Activated CD4-positive, alpha-beta T cell treated with anti-CD3 and anti-CD28 coated beads, Interleukin-2, amount 10 ng/mL, durations not matched to agents 7 days and 5 days (primary cell): ENCODE measurements around the gene CHST7. TPM values are rescaled to one million over a fixed set of nuclear protein-coding genes. Genes with fewer than 3 reads are reported as not detected.
A peak's percentile ranks its signal among the peaks of the same experiment; 100 is the strongest.
"Not testable (repeated sequence)": the region's sequence is repeated elsewhere in the genome, so short reads cannot be mapped to it uniquely, and the experiment has no call there.

Source experiments
- CTCF ChIA-PET: fragments of 350-600 bp; sonication (Branson Sonifier 250); formaldehyde crosslinking; loops from one replicate; lab custom pipeline; 2021; ENCODE audit warnings: antibody characterized with exemption; lab: Charles Lee
- POLR2A ChIA-PET: fragments of 350-600 bp; sonication (Branson Sonifier 250); formaldehyde crosslinking; loops from one replicate; lab custom pipeline; 2021; ENCODE audit warnings: antibody characterized with exemption; lab: Charles Lee
- DNase-seq: peaks from one replicate; pipeline ENCODE4 v3.0.0-alpha.2; 2020
- H3K27ac Mint-ChIP-seq: one replicate; pipeline ENCODE4 v1.8.0; 2021; ENCODE audit warnings: mild to moderate bottlenecking, moderate library complexity, mixed read lengths
- H3K27me3 Mint-ChIP-seq: one replicate; pipeline ENCODE4 v1.8.0; 2021; ENCODE audit warnings: mixed read lengths
- H3K36me3 Mint-ChIP-seq: one replicate; pipeline ENCODE4 v1.8.0; 2021; ENCODE audit warnings: low read depth, mixed read lengths
- H3K4me1 Mint-ChIP-seq: one replicate; pipeline ENCODE4 v1.8.0; 2021; ENCODE audit warnings: mixed read lengths
- H3K4me3 Mint-ChIP-seq: one replicate; pipeline ENCODE4 v1.8.0; 2021; ENCODE audit warnings: mild to moderate bottlenecking, moderate library complexity, mixed read lengths
- H3K9me3 Mint-ChIP-seq: one replicate; pipeline ENCODE4 v1.8.0; 2021; ENCODE audit warnings: mixed read lengths
- total RNA-seq, 2 experiments: library from RNA; stranded (reverse); gene quantifications; one replicate each; pipeline ENCODE4 v1.2.3, GENCODE V29; 2021

Gene CHST7, protein sequence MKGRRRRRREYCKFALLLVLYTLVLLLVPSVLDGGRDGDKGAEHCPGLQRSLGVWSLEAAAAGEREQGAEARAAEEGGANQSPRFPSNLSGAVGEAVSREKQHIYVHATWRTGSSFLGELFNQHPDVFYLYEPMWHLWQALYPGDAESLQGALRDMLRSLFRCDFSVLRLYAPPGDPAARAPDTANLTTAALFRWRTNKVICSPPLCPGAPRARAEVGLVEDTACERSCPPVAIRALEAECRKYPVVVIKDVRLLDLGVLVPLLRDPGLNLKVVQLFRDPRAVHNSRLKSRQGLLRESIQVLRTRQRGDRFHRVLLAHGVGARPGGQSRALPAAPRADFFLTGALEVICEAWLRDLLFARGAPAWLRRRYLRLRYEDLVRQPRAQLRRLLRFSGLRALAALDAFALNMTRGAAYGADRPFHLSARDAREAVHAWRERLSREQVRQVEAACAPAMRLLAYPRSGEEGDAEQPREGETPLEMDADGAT
- 1 to 10 TPM; 8.4 to 9.9 TPM for total RNA-seq

DNA sequence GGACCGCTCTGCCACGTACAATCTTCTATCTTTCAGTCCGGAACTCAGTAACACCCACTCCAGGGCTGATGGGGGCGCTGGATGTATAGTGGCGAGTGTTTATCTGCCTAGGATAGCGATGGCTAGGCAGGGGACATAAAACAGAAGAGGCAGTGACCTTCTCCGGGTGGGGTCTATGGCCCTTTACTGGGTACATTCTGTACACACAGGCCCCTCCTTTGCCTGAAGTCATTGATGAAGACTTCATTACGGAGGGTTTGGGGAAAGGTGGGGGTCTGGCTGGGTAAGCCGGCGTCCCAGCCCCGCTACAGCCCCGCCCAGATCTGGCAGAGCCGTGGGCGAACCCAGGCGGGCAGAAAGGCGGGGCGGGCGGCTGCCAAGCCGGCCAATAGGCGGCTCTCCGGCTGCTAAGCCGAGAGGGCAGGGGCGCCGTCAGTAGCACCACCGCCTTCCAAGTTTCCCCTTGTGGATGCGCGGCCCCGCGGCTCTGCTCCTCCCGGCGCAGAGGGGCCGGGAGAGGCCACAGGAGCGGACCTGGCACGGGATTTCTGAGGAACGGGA is at the start of gene CHST7:
Gene CHST7, plus strand, starts transcription at position 435 of the 561 bp plus-strand sequence. CDS start 167 bp downstream, outside the sequence.
- Mint-ChIP-seq H3K36me3 (peaks cover 17% of the 10 kb centered on the region), H3K4me1 (peaks cover 38% of the 10 kb centered on the region), H3K9me3 (no peaks in the 10 kb centered on the region), H3K27me3 (no peaks in the 10 kb centered on the region), H3K27ac (peak within 1 kb of the TSS; percentile 89), H3K4me3 (peak within 1 kb of the TSS; percentile 81)
- POLR2A ChIA-PET = no interaction called here
- CTCF ChIA-PET = interaction anchor here (1.2 kb wide), 1 partner anchor 17 kb away, joined by 3 read pairs; no protein-coding TSS in a partner anchor
- DNase-seq = peak; percentile 57

DNA sequence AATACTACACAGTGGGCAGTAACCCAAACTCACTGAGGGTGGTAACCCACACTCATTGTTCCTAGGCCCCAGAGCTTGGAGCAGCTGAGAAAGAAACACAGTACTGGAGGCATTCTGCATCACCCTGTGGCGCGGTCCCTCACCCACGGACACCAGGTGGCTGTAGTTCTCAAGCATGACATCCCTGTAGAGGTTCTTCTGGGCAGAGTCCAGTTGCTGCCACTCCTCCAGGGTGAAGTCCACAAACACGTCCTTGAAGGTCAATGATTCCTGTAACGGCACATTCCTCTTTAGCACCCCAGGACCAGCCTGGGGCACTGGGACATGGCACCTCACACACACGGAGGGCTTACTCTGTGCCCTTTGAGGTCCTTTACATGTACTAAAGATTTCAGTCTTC is 44.9 kb upstream of the CHST7 start:
- H3K27me3 Mint-ChIP-seq, H3K9me3 Mint-ChIP-seq, CTCF ChIA-PET, H3K4me1 Mint-ChIP-seq, H3K4me3 Mint-ChIP-seq, POLR2A ChIA-PET, H3K27ac Mint-ChIP-seq, DNase-seq: not testable (repeated sequence)
- peaks cover 16% of the 10 kb centered on the region for H3K36me3 Mint-ChIP-seq

DNA sequence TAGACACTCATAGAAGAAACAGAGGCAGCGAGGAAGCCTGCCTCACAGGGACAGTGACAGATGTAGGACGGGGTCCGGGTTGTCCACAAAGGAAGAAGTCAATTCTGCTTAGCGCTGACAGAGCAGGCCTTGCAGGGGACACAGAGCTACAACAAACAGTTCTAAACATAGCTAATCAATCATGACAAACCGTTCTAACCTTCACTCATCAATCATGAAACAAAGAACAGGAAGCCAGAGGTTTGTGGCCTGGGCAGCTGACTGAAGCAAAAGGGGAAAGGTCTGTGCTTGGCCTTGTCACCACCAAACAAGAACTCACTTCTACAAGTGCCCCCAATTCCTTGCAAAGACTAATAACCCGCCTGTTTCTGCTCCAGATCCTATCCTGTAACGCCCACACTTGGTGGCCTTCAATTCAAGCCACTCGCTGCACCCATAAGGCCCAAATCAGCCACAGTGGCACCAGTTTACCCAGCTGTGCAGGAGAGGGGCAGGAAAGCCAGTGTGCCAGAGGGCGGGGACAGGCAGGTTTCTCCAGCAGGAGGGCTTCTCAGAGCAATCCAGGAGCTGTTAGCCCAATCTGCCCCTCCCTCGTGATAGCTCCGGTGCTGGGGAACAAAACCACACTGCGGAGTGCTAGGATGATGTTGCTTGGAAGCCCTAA is 43.7 kb upstream of the CHST7 start:
- H3K36me3 Mint-ChIP-seq = peaks cover 16% of the 10 kb centered on the region
- H3K4me3 Mint-ChIP-seq, H3K4me1 Mint-ChIP-seq, H3K27ac Mint-ChIP-seq, H3K27me3 Mint-ChIP-seq, H3K9me3 Mint-ChIP-seq, DNase-seq, CTCF ChIA-PET, POLR2A ChIA-PET: not testable (repeated sequence)

DNA sequence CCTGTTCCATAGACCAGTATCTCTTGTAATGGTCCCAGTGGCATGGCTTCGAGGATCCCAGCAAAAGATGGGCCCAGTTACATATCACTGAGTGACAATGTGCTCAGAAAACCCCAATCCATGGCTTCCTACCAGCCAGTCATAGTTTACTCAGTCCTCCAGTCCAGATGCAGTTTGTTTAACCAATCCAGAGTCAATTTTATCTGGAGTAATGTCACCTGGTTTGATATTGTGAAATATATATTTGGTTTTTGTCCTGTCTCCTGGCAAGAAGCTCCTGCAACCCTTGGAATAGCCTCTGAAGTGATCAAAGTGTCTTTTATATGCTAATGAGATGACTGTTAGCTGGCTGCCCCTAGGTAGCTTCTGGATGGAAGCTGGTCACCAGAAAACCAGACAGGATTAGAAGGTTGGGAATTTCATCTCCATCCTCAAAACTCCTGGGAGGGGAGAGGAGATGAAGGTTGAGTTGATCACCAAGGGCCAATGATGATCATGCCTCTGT is 43.1 kb upstream of the CHST7 start:
- CTCF ChIA-PET, POLR2A ChIA-PET: not testable (repeated sequence)

DNA sequence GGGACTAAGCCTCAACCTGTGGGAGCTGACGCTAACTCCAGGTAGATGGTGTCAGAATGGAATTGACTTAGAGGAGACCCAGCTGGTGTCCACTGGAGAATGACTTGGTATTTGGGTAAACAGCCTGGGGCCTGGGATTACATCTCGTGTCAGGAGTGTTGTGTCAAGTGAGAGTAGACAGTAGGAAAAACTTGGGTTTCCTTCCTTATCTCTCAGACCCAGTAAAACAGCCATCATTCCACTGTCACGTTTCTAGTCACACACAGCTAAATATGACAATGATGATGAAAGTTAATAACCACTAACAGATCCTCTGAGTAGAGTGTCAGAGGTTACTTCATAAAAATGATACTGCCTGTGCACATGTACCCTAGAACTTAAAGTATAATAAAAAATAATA is 42.1 kb upstream of the CHST7 start:
- Mint-ChIP-seq H3K36me3 (peaks cover 16% of the 10 kb centered on the region), H3K27ac (no peak overlapping the region), H3K4me1 (peaks cover 5% of the 10 kb centered on the region), H3K4me3 (no peak overlapping the region), H3K27me3 (no peaks in the 10 kb centered on the region), H3K9me3 (no peaks in the 10 kb centered on the region)
- POLR2A ChIA-PET = no interaction called here
- no peak for DNase-seq
- CTCF ChIA-PET = no interaction called here

More for the DNA sequence above, 43.1 kb upstream of the CHST7 start:
- not testable (repeated sequence) for DNase-seq, H3K4me1 Mint-ChIP-seq, H3K27ac Mint-ChIP-seq, H3K27me3 Mint-ChIP-seq, H3K9me3 Mint-ChIP-seq, H3K4me3 Mint-ChIP-seq
- H3K36me3 Mint-ChIP-seq = peaks cover 16% of the 10 kb centered on the region

DNA sequence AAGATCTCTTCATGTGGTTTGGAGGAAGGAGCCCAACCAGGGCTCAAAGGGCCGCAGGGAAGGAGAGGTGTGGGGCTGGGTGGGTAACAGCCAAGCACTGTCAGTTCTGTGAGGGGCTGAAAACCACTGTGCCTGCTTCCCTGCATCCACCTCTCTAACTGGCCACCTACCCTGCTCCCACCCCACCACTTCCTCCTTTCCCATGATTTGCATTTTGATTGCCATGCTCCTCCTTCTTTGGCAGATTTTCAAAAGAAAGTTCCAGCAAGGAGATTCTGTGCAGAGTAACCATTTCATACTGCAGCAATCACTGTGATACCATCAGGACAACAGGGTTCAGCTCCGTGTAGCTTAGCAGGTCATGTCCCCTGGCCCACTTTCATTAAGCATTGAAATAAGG is 30.1 kb upstream of the CHST7 start:
- POLR2A ChIA-PET = no interaction called here
- H3K27ac Mint-ChIP-seq = no peak overlapping the region
- no peak overlapping the region for H3K4me3 Mint-ChIP-seq

GRCh38 chrX:46544527-46544926 is 29.0 kb upstream of the CHST7 start:
- peak overlapping the region; percentile 99 for H3K27ac Mint-ChIP-seq
- DNase-seq, H3K9me3 Mint-ChIP-seq, POLR2A ChIA-PET, H3K27me3 Mint-ChIP-seq: not testable (repeated sequence)
- H3K36me3 Mint-ChIP-seq = peaks cover 11% of the 10 kb centered on the region
- CTCF ChIA-PET = interaction anchor here (0.6 kb wide), 1 partner anchor 1465 kb away, joined by 3 read pairs; no protein-coding TSS in a partner anchor
- peaks cover 30% of the 10 kb centered on the region for H3K4me1 Mint-ChIP-seq
- H3K4me3 Mint-ChIP-seq = peak overlapping the region; percentile 99

More for the DNA sequence above, 30.1 kb upstream of the CHST7 start:
- CTCF ChIA-PET = no interaction called here
- Mint-ChIP-seq H3K27me3 (no peaks in the 10 kb centered on the region), H3K36me3 (peaks cover 5% of the 10 kb centered on the region), H3K4me1 (peaks cover 27% of the 10 kb centered on the region), H3K9me3 (no peaks in the 10 kb centered on the region)
- DNase-seq = no peak

DNA sequence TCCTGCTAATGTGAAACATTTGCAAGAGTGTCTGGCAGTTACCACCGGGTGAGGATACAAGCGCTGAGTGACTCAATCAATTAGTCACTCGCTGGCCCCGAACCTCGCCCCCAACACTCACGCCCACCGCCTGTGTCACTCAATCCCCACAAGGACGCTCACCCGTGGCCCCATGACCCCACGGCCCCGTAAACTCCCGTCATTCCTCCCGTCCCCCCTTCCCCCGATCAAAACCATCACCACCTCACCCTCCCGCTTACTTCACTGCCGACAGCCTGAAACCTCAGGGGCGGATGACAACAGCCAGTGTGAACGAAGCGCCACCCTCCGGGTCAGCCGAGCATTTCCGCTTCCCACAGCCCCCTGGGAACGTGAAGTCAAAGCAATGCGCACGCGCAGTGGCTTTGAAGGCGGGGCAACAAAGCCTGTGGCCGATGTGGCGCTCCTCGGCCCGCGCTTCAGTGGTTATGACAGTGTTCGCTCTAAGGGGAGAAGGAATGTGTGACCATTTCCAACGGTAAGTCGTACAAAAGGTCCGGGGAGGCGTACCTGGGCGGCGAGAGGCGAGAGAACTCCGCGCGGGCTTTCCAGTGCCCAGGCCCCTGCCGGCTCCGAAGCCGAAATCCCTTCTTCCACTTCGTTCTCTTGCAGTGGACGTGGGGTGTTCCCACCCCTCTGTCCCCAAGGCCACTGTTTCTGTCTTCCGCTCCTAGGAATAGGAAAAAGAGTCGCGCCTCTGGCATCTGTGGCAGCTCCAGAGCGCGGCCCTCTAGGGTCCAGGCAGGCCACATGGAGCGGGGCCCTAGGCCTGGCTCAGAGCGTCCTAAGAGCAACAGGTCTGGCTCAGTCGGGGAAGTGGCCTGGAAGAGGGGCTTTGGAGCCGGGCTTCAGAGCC is 28.2 kb upstream of the CHST7 start, which contains the start of gene ZNF674:
Gene ZNF674, minus strand, starts transcription at position 311 of the 895 bp plus-strand sequence. CDS start 3,334 bp downstream, outside the sequence.
- ChIA-PET CTCF (interaction anchor here (0.7 kb wide), 1 partner anchor 519 kb away, joined by 4 read pairs; no protein-coding TSS in a partner anchor), POLR2A (no interaction called here)
- DNase-seq = peak; percentile 94
- Mint-ChIP-seq H3K9me3 (no peaks in the 10 kb centered on the region), H3K36me3 (peaks cover 11% of the 10 kb centered on the region), H3K27ac (peak within 1 kb of the TSS; percentile 99), H3K4me3 (peak within 1 kb of the TSS; percentile 99), H3K4me1 (peaks cover 30% of the 10 kb centered on the region), H3K27me3 (no peaks in the 10 kb centered on the region)

- no peaks in the 10 kb centered on the region for H3K27me3 Mint-ChIP-seq
- CTCF ChIA-PET = interaction anchor here (0.9 to 1.0 kb wide), 2 partner anchors 12 to 20 kb away, joined by 3 read pairs; no protein-coding TSS in a partner anchor
These were observed 25.7 kb upstream of the CHST7 start for GRCh38 chrX:46547857-46548256.

GRCh38 chrX:46549914-46550313 is 23.7 kb upstream of the CHST7 start:
- ChIA-PET CTCF (no interaction called here), POLR2A (no interaction called here)
- H3K27me3 Mint-ChIP-seq = no peaks in the 10 kb centered on the region
- peak overlapping the region; percentile 57 for H3K27ac Mint-ChIP-seq
- H3K9me3 Mint-ChIP-seq = no peaks in the 10 kb centered on the region
- DNase-seq = no peak
- no peak overlapping the region for H3K4me3 Mint-ChIP-seq
- peaks cover 15% of the 10 kb centered on the region for H3K4me1 Mint-ChIP-seq
- H3K36me3 Mint-ChIP-seq = peaks cover 11% of the 10 kb centered on the region

More at GRCh38 chrX:46547857-46548256, 25.7 kb upstream of the CHST7 start:
- Mint-ChIP-seq H3K4me3 (no peak overlapping the region), H3K9me3 (no peaks in the 10 kb centered on the region), H3K36me3 (peaks cover 11% of the 10 kb centered on the region), H3K27ac (no peak overlapping the region), H3K4me1 (peaks cover 30% of the 10 kb centered on the region)
- no peak for DNase-seq
- POLR2A ChIA-PET = no interaction called here

DNA sequence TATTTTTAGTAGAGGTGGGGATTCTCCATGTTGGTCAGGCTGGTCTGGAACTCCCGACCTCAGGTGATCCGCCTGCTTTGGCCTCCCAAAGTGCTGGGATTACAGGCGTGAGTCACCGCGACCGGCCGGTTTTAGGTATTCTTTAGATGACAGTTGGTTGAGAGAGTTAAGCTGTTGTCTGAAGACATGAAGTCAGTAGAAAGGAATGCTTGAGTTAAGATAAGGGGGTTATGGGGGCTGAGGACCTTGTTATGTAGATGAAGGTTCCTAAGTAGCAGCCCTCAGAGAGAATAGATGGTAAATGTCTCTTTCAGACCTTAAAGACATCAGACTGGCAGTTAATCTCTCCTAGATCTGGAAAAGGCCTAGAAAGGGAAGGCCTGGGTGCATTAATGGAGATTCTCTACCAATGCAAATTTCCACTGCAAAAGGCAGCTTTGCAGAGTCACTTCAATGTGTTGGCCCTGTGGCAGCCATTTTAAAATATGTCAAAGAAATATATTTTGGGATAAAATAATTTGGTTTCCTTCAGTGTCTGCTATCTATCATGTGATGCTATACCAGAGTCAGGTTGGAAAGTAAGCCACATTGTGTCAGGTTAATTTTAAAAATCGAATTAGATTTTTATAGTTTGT is 22.0 kb upstream of the CHST7 start:
- H3K27ac Mint-ChIP-seq = no peak overlapping the region
- H3K27me3 Mint-ChIP-seq = no peaks in the 10 kb centered on the region
- H3K4me3 Mint-ChIP-seq = no peak overlapping the region
- ChIA-PET POLR2A (no interaction called here), CTCF (no interaction called here)
- H3K36me3 Mint-ChIP-seq = peaks cover 10% of the 10 kb centered on the region
- peaks cover 9% of the 10 kb centered on the region for H3K4me1 Mint-ChIP-seq
- H3K9me3 Mint-ChIP-seq = no peaks in the 10 kb centered on the region
- DNase-seq = no peak
